T-helper 1 cell (primary cell): ENCODE results near the gene DNAH7.

Source experiments
- DNase-seq, 5 donors: peaks; one replicate each; pipeline ENCODE4 v3.0.0-alpha.2; 2012 to 2020

The DNAH7 gene

GRCh38 chr2:195793881-195794280, 274.8 kb downstream of the DNAH7 start:
- DNase-seq = no peak

- DNase-seq = no peak
These were observed 286.5 kb downstream of the DNAH7 start for GRCh38 chr2:195782156-195782555.

GRCh38 chr2:195779491-195779890, 289.1 kb downstream of the DNAH7 start:
- DNase-seq = no peak

- no peak for DNase-seq
These were observed 298.7 kb downstream of the DNAH7 start for GRCh38 chr2:195769975-195770374.

- DNase-seq = no peak
These were observed 300.2 kb downstream of the DNAH7 start for GRCh38 chr2:195768431-195768830.

GRCh38 chr2:195766691-195767090, 301.9 kb downstream of the DNAH7 start:
- no peak for DNase-seq

GRCh38 chr2:195763866-195764265, 304.8 kb downstream of the DNAH7 start:
- no peak for DNase-seq

- DNase-seq = no peak
These were observed 308.8 kb downstream of the DNAH7 start for GRCh38 chr2:195759877-195760276.

- no peak for DNase-seq
These were observed 309.8 kb downstream of the DNAH7 start for GRCh38 chr2:195758846-195759245.

- DNase-seq = no peak
These were observed 312.3 kb downstream of the DNAH7 start for GRCh38 chr2:195756218-195756942.

- DNase-seq = no peak
These were observed 327.4 kb downstream of the DNAH7 start for GRCh38 chr2:195741191-195741590.

- no peak for DNase-seq
These were observed 330.9 kb downstream of the DNAH7 start for GRCh38 chr2:195737511-195738325.

- no peak for DNase-seq
These were observed 333.3 kb downstream of the DNAH7 start for GRCh38 chr2:195735347-195735746.

GRCh38 chr2:195734931-195735330, 333.7 kb downstream of the DNAH7 start:
- DNase-seq = no peak

- DNase-seq = no peak
These were observed 334.2 kb downstream of the DNAH7 start for GRCh38 chr2:195734395-195734794.

GRCh38 chr2:195733831-195734230, 334.8 kb downstream of the DNAH7 start:
- no peak for DNase-seq

- DNase-seq = no peak
These were observed 336.1 kb downstream of the DNAH7 start for GRCh38 chr2:195732574-195732973.

- no peak for DNase-seq
These were observed 337.7 kb downstream of the DNAH7 start for GRCh38 chr2:195730912-195731311.

- no peak for DNase-seq
These were observed 341.5 kb downstream of the DNAH7 start for GRCh38 chr2:195727106-195727505.

GRCh38 chr2:195722075-195722474, 346.6 kb downstream of the DNAH7 start:
- DNase-seq = no peak

- no peak for DNase-seq
These were observed 347.6 kb downstream of the DNAH7 start for GRCh38 chr2:195721042-195721441.

- DNase-seq = no peak
These were observed 352.2 kb downstream of the DNAH7 start for GRCh38 chr2:195716466-195716865.

- DNase-seq = no peak
These were observed 357.2 kb downstream of the DNAH7 start for GRCh38 chr2:195711478-195711877.
